AG09319 (cell line): ENCODE results near the gene AFAP1.

ENCODE experiments used
- DNase-seq: peaks from one replicate; pipeline ENCODE4 v3.0.0-alpha.2; 2010; ENCODE audit warnings: low read depth; ENCODE audit errors: extremely low read depth
- TF ChIP-seq, protein P1 (sequence below): IDR thresholded peaks from 2 replicates; pipeline ENCODE4 v1.5.1; 2011; ENCODE audit warnings: low read depth, mild to moderate bottlenecking, inconsistent platforms, low read length, moderate library complexity

AFAP1 gene

DNA sequence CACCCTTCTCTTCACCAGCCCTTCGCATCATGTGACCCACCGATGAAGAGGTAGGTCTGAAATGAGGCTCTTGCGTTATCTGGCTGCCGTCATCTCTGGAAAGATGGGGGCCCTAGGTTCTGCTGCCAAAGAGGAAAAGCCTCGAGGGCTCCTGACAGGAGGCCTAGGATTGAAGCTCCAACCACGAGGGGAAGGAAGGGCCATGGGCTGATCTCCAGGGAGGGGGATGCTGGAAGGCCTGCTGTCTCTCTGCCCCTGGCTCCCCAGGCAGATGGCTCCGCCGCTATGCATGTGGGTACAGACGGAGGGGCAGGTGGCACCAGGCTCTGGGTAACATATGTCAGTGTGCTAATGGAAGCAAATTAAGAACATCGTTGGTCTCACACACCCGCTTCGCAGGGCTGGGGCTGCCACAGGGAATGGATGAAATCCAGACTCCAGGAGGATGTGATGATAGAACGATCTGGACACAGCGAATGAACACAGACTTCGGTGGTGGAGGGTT is 44.9 kb downstream of the AFAP1 start:
- TF ChIP-seq, protein P1, sequence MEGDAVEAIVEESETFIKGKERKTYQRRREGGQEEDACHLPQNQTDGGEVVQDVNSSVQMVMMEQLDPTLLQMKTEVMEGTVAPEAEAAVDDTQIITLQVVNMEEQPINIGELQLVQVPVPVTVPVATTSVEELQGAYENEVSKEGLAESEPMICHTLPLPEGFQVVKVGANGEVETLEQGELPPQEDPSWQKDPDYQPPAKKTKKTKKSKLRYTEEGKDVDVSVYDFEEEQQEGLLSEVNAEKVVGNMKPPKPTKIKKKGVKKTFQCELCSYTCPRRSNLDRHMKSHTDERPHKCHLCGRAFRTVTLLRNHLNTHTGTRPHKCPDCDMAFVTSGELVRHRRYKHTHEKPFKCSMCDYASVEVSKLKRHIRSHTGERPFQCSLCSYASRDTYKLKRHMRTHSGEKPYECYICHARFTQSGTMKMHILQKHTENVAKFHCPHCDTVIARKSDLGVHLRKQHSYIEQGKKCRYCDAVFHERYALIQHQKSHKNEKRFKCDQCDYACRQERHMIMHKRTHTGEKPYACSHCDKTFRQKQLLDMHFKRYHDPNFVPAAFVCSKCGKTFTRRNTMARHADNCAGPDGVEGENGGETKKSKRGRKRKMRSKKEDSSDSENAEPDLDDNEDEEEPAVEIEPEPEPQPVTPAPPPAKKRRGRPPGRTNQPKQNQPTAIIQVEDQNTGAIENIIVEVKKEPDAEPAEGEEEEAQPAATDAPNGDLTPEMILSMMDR = no peak
- no peak for DNase-seq

DNA sequence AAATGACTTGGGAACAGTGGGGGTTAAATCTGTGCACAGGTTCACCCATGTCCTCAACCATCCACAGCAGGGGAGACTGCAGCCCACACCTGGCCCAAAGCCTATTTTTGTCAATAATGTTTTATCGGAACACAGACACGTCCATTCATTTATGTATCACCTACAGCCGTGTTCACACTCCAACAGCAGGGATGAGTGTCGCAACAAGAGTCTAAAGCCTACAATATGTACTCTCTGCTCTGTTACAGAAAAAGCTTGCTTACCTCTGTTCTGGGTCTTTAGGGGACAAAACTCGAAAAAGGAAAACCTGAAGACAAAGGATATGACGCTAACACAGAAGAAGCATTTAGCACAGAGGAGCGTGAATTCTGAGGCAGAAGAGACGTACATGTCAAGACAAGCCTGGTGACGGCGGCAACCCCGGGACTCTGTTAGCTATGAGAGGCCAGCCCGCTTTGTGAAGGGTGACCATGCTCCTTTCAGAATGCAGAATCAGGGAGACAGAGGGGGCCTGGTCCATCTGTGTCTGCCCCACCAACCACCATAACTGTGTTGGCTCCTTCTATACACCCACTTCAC is 45.5 kb downstream of the AFAP1 start:
- TF ChIP-seq, protein P1 = no peak
- DNase-seq = no peak

DNA sequence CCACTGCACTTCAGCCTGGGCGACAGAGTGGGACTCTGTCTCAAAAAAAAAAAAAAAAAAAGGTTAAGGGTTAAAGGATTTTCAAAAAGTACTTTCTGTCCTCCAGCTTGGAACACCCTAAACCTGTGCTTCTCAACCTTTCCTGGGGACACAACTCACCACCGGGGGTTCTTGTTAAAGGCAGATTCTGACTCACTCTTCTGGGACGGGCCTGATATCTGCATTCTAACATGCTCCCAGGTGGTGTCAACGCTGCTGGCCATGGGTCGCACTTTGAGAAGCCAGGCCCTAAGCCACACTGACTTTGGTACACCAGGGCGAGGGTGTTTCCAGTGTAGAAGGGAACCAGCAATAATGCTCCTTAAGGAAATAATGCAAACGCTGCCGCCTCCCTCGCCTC is 46.1 kb downstream of the AFAP1 start:
- TF ChIP-seq, protein P1 = no peak
- no peak for DNase-seq

DNA sequence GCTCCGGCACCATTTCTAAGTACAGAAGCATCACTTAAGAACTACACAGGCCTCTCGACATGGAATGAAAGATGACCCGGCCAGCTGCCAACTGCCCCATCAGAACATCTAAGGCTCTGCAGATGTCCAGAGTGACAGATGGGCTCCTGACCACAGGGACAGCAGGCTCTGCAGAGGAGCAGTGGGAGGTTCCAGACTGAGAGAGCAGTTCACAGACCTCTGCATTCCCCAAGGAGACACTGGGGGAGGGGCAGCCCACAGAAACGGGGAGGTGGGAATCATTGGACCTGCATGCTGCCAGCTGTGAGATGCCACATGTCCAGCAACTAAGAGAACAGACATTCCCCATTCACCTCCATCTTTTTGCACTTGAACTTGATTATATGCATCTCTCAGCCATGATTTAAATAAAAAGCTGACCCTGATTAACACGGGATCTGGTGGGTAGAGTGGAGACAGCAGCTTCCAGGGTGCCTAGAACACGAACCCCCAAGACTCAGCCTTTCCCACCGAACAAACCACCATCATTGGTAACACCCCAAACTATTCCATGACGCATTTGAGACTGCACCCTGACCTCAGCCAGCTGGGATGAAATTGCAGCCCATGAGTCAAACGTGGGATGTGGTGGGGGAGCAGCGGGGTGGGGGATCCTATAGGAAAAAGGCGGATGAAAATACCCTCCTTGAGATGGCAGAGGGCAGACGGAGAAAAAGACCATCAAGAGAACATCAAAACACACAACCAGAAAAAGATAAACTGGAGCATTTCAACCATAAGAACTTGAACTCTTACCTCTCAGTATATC is 47.2 kb downstream of the AFAP1 start:
- no peak for DNase-seq
- TF ChIP-seq, protein P1 = no peak

DNA sequence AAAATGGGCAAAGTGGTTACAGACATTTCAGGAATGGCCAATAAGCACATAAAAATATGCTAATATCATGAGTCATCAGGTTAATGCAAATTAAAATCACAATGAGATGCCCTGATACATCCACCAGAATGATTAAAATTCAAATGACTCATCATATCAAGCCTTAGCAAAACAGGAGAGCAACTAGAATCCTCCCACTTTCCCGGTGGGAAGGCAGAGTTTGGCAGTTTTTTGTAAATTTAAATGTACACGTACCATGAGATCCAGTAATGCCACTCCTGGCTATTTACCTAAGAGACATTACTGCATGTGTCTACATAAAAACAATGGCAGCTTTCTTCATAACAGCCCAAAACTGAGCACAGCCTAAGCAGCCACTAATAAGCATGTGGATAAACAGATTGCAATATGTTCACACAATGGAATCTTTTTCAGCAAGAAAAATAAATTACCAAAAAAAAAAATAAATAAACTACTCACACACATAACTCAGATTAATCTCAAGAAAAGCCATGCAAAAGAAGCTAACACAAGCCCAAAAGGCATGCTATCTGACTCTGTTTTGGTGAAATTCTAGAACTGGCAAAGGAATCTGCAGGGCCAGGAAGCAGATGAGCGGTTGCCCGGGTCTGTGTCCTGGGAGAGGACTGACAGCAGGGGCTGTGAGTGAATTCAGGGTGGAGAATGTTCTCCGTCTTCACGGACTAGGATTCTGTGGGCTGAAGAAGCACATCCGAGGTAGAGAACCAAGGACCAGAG is 48.8 kb downstream of the AFAP1 start:
- TF ChIP-seq, protein P1 = no peak
- peak; percentile 61 for DNase-seq

DNA sequence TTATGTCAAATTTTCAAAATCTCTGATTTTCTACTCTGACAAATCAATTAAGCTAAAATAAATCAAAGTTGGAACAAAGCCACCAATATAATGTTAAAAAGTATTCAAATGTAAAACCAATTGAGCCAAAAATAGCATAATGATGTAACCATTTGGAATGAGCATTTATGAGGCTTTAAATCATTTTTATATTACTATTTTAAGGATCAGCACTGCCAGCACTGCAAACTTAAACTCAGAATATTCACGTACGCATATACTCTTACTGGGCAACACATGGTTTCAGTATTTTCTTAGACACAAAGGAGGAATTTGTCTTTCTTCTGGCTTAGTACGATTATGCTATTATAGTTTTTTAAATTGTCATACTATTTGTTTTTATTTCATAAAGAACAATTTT is 52.2 kb downstream of the AFAP1 start:
- TF ChIP-seq, protein P1 = no peak
- DNase-seq = no peak
